Right lobe of liver (tissue), 6 donors: ENCODE measurements around the gene HDAC4. TPM values are rescaled to one million over a fixed set of nuclear protein-coding genes. Genes with fewer than 3 reads are reported as not detected.
A peak's percentile ranks its signal among the peaks of the same experiment; 100 is the strongest.

Experiments used
- ATAC-seq, 4 donors: fragments of 200-7000 bp; cut with Tn5 transposase; one replicate each; pipeline ENCODE4 v1.9.1; 2020; ENCODE audit warnings: mild to moderate bottlenecking in 4 of 4, moderate library complexity in 4 of 4
- DNase-seq, 3 donors: peaks; one replicate each; pipeline ENCODE4 v3.0.0-alpha.2; 2020
- H3K27ac ChIP-seq, 3 donors: fragments of 200-600 bp; one replicate each; pipeline ENCODE4 v1.8.0; 2022
- H3K27me3 ChIP-seq, 2 donors: fragments of 200-600 bp; one replicate each; pipeline ENCODE4 v1.8.0; 2022
- H3K36me3 ChIP-seq, 4 donors: fragments of 200-600 bp; sonication (generic) in 1 of 4; one replicate each; pipeline versions ENCODE4 v1.5.1 to v1.8.0; 2017 to 2022; ENCODE audit warnings: control low read depth in 1 of 4
- H3K4me1 ChIP-seq, 4 donors: fragments of 200-600 bp; sonication (generic) in 1 of 4; one replicate each; pipeline versions ENCODE4 v1.5.1 to v1.8.0; 2017 to 2022; ENCODE audit warnings: control low read depth in 1 of 4
- H3K4me3 ChIP-seq, 3 donors: fragments of 200-600 bp; one replicate each; pipeline ENCODE4 v1.8.0; 2022
- H3K9me3 ChIP-seq, 4 donors: fragments of 200-600 bp; sonication (generic) in 1 of 4; one replicate each; pipeline versions ENCODE4 v1.5.1 to v1.8.0; 2017 to 2022; ENCODE audit warnings: control low read depth in 1 of 4
- POLR2A ChIP-seq: fragments of 450-650 bp; IDR thresholded peaks from one replicate; pipeline ENCODE4 v1.6.1; 2017; ENCODE audit warnings: antibody characterized with exemption, mild to moderate bottlenecking
- WGBS: methylation state at CpG from one replicate; pipeline ENCODE4 v1.1.6; 2018; ENCODE audit warnings: low coverage, low lambda C conversion rate; ENCODE audit not compliant: insufficient coverage; ENCODE audit errors: missing lambda C conversion rate; 5-methylcytosine and 5-hydroxymethylcytosine counted together
- intact Hi-C, 2 donors: fragments of 100-400 bp; cut with DNase I; formaldehyde crosslinking; loops; one replicate each; pipeline versions ENCODE4 v1.11.2 to v1.14.1; 2022
- total RNA-seq, 6 experiments: library from RNA; depleted of rRNA in 2 of 6; stranded (reverse); fragments of >200 nt in 2 of 6; fragmentation: NEBNext Ultra II Directional in 3 of 6; extraction: Animal tissue kit (Norgen Biotek cat#: 25700) in 3 of 6; gene quantifications; one replicate each; pipeline versions ENCODE4 v1.1.0 to v1.2.4, GENCODE V29; 2016 to 2023
- TF ChIP-seq, protein P1 (sequence below), 4 donors: fragments of 200-600 bp in 3 of 4; fragments of 450-650 bp in 1 of 4; IDR thresholded peaks; one replicate each; pipeline versions ENCODE4 v1.5.1 to v1.8.0; 2016 to 2022; ENCODE audit warnings: antibody characterized with exemption in 4 of 4, mild to moderate bottlenecking in 2 of 4
- donor health status: DM: no; HTN: yes; CAD: no.
- donor health status: DM: no; HTN: no; CAD: no.
- donor health status: DM: no; HTN: no; CAD: no.
- donor health status: DM: no; HTN: yes; CAD: no.
- donor health status: DM: no; HTN: yes; CAD: no.

HDAC4 gene
- total RNA-seq, 6 experiments from 2014 or later: 8.9 to 22.4 (median 14.7) TPM

GRCh38 chr2:239272626-239273025, 128.2 kb downstream of the HDAC4 start:
- no peak overlapping the region for H3K4me3 ChIP-seq
- no peak overlapping the region for H3K27ac ChIP-seq
- peaks cover 0 to 13% (median 4%) of the 10 kb centered on the region in 4 donors for H3K4me1 ChIP-seq
- DNase-seq (peak in 1 of 3 donors; percentile 13), ATAC-seq (no peak)
- intact Hi-C loops: no loop called here
- no peaks in the 10 kb centered on the region for H3K36me3 ChIP-seq
- no peak for TF ChIP-seq POLR2A
- TF ChIP-seq, protein P1, sequence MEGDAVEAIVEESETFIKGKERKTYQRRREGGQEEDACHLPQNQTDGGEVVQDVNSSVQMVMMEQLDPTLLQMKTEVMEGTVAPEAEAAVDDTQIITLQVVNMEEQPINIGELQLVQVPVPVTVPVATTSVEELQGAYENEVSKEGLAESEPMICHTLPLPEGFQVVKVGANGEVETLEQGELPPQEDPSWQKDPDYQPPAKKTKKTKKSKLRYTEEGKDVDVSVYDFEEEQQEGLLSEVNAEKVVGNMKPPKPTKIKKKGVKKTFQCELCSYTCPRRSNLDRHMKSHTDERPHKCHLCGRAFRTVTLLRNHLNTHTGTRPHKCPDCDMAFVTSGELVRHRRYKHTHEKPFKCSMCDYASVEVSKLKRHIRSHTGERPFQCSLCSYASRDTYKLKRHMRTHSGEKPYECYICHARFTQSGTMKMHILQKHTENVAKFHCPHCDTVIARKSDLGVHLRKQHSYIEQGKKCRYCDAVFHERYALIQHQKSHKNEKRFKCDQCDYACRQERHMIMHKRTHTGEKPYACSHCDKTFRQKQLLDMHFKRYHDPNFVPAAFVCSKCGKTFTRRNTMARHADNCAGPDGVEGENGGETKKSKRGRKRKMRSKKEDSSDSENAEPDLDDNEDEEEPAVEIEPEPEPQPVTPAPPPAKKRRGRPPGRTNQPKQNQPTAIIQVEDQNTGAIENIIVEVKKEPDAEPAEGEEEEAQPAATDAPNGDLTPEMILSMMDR (IDR thresholded peaks at IDR 0.05): no peak
- H3K27me3 ChIP-seq: no peaks in the 10 kb centered on the region
- 86% methylated on average over 4 of the region's 9 CpGs for WGBS
- no peaks in the 10 kb centered on the region for H3K9me3 ChIP-seq

DNA sequence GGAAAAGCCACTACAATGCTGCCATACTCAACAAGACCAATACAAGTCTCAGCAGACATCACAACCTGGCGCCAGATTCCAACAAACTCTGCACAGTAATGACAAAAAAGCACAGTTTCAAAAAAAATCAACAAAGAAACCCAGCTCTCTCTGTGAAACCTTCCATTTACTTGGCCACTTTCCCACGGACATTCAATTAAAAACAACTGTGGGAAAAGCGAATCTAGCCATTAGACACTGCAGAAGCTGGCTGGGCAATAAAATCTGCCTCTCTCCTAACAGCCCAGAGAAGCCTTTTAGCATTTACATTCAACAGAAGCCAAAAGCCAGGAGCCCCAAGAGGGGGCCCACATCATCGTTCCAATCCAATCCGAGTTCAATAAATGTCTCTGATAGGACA, 128.9 kb downstream of the HDAC4 start:
- Histone ChIP-seq H3K36me3 (no peaks in the 10 kb centered on the region), H3K4me1 (peaks cover 0 to 20% (median 5%) of the 10 kb centered on the region in 4 donors), H3K27ac (no peak overlapping the region), H3K27me3 (no peaks in the 10 kb centered on the region), H3K9me3 (no peaks in the 10 kb centered on the region), H3K4me3 (no peak overlapping the region)
- TF ChIP-seq, protein P1 (IDR thresholded peaks at IDR 0.05): no peak
- TF ChIP-seq POLR2A: no peak
- intact Hi-C loops: no loop called here
- 73% methylated on average over 5 of the region's 5 CpGs for WGBS
- DNase-seq (no peak), ATAC-seq (no peak)

GRCh38 chr2:239271471-239271870, 129.3 kb downstream of the HDAC4 start:
- TF ChIP-seq, protein P1 (IDR thresholded peaks at IDR 0.05): no peak
- no peak for TF ChIP-seq POLR2A
- Histone ChIP-seq H3K4me3 (no peak overlapping the region), H3K27me3 (no peaks in the 10 kb centered on the region), H3K9me3 (no peaks in the 10 kb centered on the region), H3K36me3 (no peaks in the 10 kb centered on the region), H3K4me1 (peaks cover 0 to 22% (median 5%) of the 10 kb centered on the region in 4 donors), H3K27ac (no peak overlapping the region)
- intact Hi-C loops: no loop called here
- WGBS: 98% methylated on average over 8 of the region's 11 CpGs
- peak in 1 of 3 donors; percentile 39 for DNase-seq
- ATAC-seq: no peak

DNA sequence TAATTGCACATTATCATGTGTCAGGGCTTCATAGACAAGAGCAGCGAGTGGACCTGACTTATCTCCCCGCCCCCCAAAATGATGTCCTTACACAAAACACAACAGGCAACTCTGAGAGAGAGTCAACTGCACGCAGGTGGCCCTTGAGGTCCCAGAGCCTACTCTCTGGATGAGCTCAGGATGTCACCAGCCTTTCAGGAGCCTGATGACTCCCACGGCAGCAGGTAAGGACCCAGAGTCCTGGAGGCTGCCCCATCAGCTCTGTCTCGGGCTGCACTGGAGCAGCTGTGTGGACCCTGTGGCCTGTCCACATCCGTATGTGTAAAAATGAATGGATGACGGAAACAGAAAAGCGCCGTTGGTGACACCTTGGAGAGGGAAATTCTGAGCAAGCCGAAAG, 130.9 kb downstream of the HDAC4 start:
- TF ChIP-seq POLR2A: no peak
- H3K4me1 ChIP-seq: peaks cover 0 to 24% (median 7%) of the 10 kb centered on the region in 4 donors

GRCh38 chr2:239269173-239269885, 131.5 kb downstream of the HDAC4 start:
- no peaks in the 10 kb centered on the region for H3K27me3 ChIP-seq
- DNase-seq (peak in 1 of 3 donors; percentile 31), ATAC-seq (no peak)
- 74% methylated on average over 10 of the region's 10 CpGs for WGBS
- TF ChIP-seq, protein P1 (IDR thresholded peaks at IDR 0.05): no peak
- no peak for TF ChIP-seq POLR2A
- peaks cover 0 to 25% (median 7%) of the 10 kb centered on the region in 4 donors for H3K4me1 ChIP-seq
- H3K9me3 ChIP-seq: no peaks in the 10 kb centered on the region
- no peak overlapping the region for H3K4me3 ChIP-seq
- H3K36me3 ChIP-seq: no peaks in the 10 kb centered on the region
- intact Hi-C loops: no loop called here
- H3K27ac ChIP-seq: no peak overlapping the region

More for the DNA sequence above, 130.9 kb downstream of the HDAC4 start:
- DNase-seq (peak in 1 of 3 donors; percentile 26), ATAC-seq (no peak)
- WGBS: 87% methylated on average over 7 of the region's 10 CpGs
- intact Hi-C loops: no loop called here
- H3K4me3 ChIP-seq: no peak overlapping the region
- no peaks in the 10 kb centered on the region for H3K36me3 ChIP-seq
- H3K9me3 ChIP-seq: no peaks in the 10 kb centered on the region
- no peak overlapping the region for H3K27ac ChIP-seq
- no peaks in the 10 kb centered on the region for H3K27me3 ChIP-seq
